Mucosa of descending colon (tissue), 3 donors: Measurements from ENCODE around the gene MNX1. TPM values are rescaled to one million over a fixed set of nuclear protein-coding genes. Genes with fewer than 3 reads are reported as not detected.
A peak's percentile ranks its signal among the peaks of the same experiment; 100 is the strongest.

ENCODE experiments used
- ATAC-seq: fragments of 200-7000 bp; cut with Tn5 transposase; one replicate; pipeline ENCODE4 v1.9.1; 2020; ENCODE audit warnings: mild to moderate bottlenecking, moderate library complexity
- DNase-seq, 3 donors: peaks; one replicate each; pipeline ENCODE4 v3.0.0-alpha.2; 2020
- H3K36me3 ChIP-seq: fragments of 200-600 bp; one replicate; pipeline ENCODE4 v1.8.0; 2021; ENCODE audit warnings: low read depth, mild to moderate bottlenecking
- H3K4me1 ChIP-seq: fragments of 200-600 bp; one replicate; pipeline ENCODE4 v1.8.0; 2021; ENCODE audit warnings: low read depth, mild to moderate bottlenecking
- H3K4me3 ChIP-seq: fragments of 200-600 bp; one replicate; pipeline ENCODE4 v1.8.0; 2021; ENCODE audit warnings: mild to moderate bottlenecking
- H3K9me3 ChIP-seq: fragments of 200-600 bp; one replicate; pipeline ENCODE4 v1.8.0; 2021; ENCODE audit warnings: mild to moderate bottlenecking
- CTCF ChIP-seq: fragments of 200-600 bp; IDR thresholded peaks from one replicate; pipeline ENCODE4 v1.8.0; 2022; ENCODE audit warnings: antibody characterized with exemption, mild to moderate bottlenecking
- intact Hi-C, 2 donors: fragments of 100-400 bp; cut with DNase I in 1 of 2; cut with micrococcal nuclease in 1 of 2; formaldehyde crosslinking; loops; one replicate each; pipeline versions ENCODE4 v1.11.0 to v1.11.1; 2022; cut with DNase I, micrococcal nuclease
- total RNA-seq, 3 donors: library from RNA; stranded (reverse); fragmentation: NEBNext Ultra II Directional in 2 of 3; extraction: Animal tissue kit (Norgen Biotek cat#: 25700) in 2 of 3; gene quantifications; one replicate each; pipeline versions ENCODE4 v1.2.1 to v1.2.4, GENCODE V29; 2021 to 2023
- donor health status: DM: no; HTN: no; CAD: no; lungs with moderate emphysema.
- donor health status: DM: no; HTN: no; CAD: no.
- donor health status: DM: no; HTN: yes; CAD: no.

MNX1 gene
- total RNA-seq, 3 donors from 2014 or later, result 9.7 to 24.9 (median 24.0) TPM

DNA sequence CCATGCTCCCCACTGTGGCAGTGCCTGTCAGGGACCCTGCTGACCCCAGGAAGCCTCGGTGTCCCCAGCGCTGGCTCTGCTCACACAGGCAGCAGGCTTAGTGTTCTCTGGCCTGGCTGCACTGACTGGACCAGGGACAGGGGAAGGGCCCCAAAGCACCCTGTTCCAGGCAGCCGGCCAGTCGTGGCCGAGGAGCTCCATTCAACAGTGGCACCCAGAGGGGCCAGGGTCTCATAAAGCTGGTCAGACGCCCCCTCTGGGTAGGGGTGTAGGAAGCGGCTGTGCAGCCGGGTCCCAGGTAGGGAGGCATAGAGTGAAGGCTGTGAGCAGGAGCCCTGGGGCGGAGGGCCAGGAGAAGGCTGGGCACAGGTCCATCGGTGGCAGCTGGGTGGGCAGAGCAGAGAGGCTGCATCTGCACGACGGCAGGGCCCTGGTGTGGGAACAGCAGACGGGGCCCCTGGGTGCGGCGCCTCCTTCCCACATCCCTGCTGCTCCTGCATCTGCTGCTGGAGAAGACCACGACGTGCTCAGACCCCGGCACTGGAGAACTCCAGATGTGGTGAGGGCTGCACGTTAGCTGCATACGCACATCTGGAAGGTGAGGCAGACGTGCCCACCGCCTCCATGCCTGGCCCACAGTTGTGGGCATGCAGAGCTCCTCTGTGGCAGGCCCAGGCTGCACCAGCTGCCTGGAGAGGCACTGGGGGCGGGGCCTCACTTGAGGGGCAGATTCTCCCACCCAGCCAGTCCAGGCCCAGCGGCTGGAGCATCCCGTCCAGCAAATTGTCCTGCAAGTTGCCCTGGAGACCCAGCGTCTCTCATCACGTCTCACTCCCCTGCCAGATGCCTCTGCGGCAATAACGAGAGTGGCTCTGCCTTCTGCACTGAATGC, 25.1 kb downstream of the MNX1 start:
- intact Hi-C loops, result no loop called here
- Histone ChIP-seq H3K36me3 (no peaks in the 10 kb centered on the region), H3K4me1 (no peaks in the 10 kb centered on the region), H3K4me3 (no peak overlapping the region), H3K9me3 (no peaks in the 10 kb centered on the region)
- no peak for ATAC-seq
- TF ChIP-seq CTCF, result no peak
- DNase-seq, result no peak

GRCh38 chr7:156984174-156984891, 26.1 kb downstream of the MNX1 start:
- Histone ChIP-seq H3K4me1 (no peaks in the 10 kb centered on the region), H3K4me3 (no peak overlapping the region), H3K9me3 (peaks cover 3% of the 10 kb centered on the region), H3K36me3 (no peaks in the 10 kb centered on the region)
- DNase-seq, result no peak
- ATAC-seq, result peak; percentile 39
- TF ChIP-seq CTCF, result no peak
- intact Hi-C loops, result no loop called here

GRCh38 chr7:156979711-156980110, 30.8 kb downstream of the MNX1 start:
- ATAC-seq (no peak), DNase-seq (no peak)
- H3K36me3 ChIP-seq, result no peaks in the 10 kb centered on the region
- intact Hi-C loops, result no loop called here
- no peak overlapping the region for H3K4me3 ChIP-seq
- no peak for TF ChIP-seq CTCF
- peaks cover 10% of the 10 kb centered on the region for H3K9me3 ChIP-seq
- H3K4me1 ChIP-seq, result no peaks in the 10 kb centered on the region

DNA sequence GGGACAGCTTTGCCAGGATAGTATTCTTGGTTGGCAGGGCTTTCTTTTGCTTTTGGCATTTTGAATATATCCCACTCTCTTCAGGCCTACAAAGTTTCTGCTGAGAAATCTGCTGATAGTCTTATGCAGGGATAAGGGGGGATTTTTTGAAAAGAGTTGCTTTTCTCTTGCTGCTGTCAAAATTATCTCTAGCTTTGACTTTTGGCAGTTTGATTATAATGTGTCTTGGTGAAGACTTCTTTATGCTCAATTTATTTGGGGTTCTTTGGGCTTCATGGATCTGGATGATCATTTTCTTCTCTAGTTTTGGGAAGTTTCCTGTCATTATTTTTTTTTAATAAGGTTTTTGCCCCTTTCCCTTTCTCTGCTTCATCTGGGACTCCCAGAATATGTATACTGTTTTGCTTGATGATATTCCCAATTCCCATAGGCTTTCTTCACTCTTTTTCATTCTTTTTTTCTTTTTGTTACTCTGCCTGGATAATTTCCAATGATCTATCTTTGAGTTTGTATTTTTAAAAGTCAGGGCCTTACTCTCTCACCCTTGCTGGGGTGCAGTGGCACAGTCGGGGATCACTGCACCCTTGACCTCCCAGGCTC, 31.4 kb downstream of the MNX1 start:
- TF ChIP-seq CTCF, result no peak
- Histone ChIP-seq H3K4me3 (no peak overlapping the region), H3K9me3 (peaks cover 10% of the 10 kb centered on the region), H3K4me1 (no peaks in the 10 kb centered on the region), H3K36me3 (no peaks in the 10 kb centered on the region)
- DNase-seq (no peak), ATAC-seq (no peak)
- intact Hi-C loops, result no loop called here

DNA sequence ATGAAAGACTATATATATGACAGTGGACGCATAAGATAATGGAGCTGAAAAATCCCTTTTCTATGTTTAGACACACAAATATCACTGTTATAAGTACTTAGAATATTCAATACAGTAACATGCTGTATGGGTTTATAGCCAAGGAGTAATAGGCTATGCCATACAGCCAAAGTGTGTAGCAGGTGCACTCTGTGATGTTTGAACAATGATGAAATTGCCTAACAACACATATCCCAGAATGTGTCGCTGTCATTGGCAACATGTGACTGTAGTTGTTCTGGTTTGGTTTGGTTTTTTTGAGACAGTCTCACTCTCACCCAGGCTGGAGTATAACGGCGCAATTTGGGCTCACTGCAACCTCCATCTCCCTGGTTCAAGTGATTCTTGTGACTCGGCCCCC, 34.8 kb downstream of the MNX1 start:
- H3K4me3 ChIP-seq, result no peak overlapping the region
- intact Hi-C loops, result no loop called here
- DNase-seq, result no peak
- peaks cover 10% of the 10 kb centered on the region for H3K9me3 ChIP-seq
- H3K36me3 ChIP-seq, result no peaks in the 10 kb centered on the region
- ATAC-seq, result peak; percentile 60
- TF ChIP-seq CTCF, result no peak
- H3K4me1 ChIP-seq, result no peaks in the 10 kb centered on the region
